AG20443 (cell line): ENCODE data around the gene ACP5.
"Not testable (repeated sequence)": the region's sequence is repeated elsewhere in the genome, so short reads cannot be mapped to it uniquely, and the experiment has no call there.

ENCODE experiments used
- DNase-seq: peaks from one replicate; pipeline ENCODE4 v3.0.0; 2012; ENCODE audit warnings: low spot score, mixed read lengths

The ACP5 gene

GRCh38 chr19:11578258-11579142, 1.1 kb upstream of the ACP5 start:
- DNase-seq, result peak; percentile 33

GRCh38 chr19:11576227-11576626, 1.2 kb downstream of the ACP5 start:
- no peak for DNase-seq

GRCh38 chr19:11574689-11575088, 2.8 kb downstream of the ACP5 start:
- DNase-seq, result no peak

GRCh38 chr19:11573763-11574162, 3.7 kb downstream of the ACP5 start:
- not testable (repeated sequence) for DNase-seq

- DNase-seq, result not testable (repeated sequence)
Measured at GRCh38 chr19:11573354-11573753, 4.1 kb downstream of the ACP5 start.

- DNase-seq, result no peak
Measured at GRCh38 chr19:11570039-11570462, 7.4 kb downstream of the ACP5 start.

- no peak for DNase-seq
Measured at GRCh38 chr19:11566164-11566563, 11.3 kb downstream of the ACP5 start.

GRCh38 chr19:11565649-11565980, 11.8 kb downstream of the ACP5 start:
- DNase-seq, result not testable (repeated sequence)

GRCh38 chr19:11564082-11564807, 13.2 kb downstream of the ACP5 start:
- DNase-seq, result not testable (repeated sequence)

GRCh38 chr19:11563532-11563931, 13.9 kb downstream of the ACP5 start:
- DNase-seq, result no peak

- peak; percentile 59 for DNase-seq
Measured at GRCh38 chr19:11560404-11561051, 16.9 kb downstream of the ACP5 start.

- DNase-seq, result peak; percentile 100
Measured at GRCh38 chr19:11558881-11559828, 18.3 kb downstream of the ACP5 start, which contains the start of gene ELOF1. Gene ELOF1 (minus strand): TSS chr19:11559230. CDS start chr19:11554347, 4,883 bp downstream.

- DNase-seq, result no peak
Measured at GRCh38 chr19:11556634-11557420, 20.6 kb downstream of the ACP5 start.

GRCh38 chr19:11555246-11555645, 22.2 kb downstream of the ACP5 start:
- no peak for DNase-seq

GRCh38 chr19:11554160-11554559, 23.3 kb downstream of the ACP5 start:
- DNase-seq, result peak; percentile 0

GRCh38 chr19:11552666-11553372, 24.6 kb downstream of the ACP5 start:
- DNase-seq, result peak; percentile 2

GRCh38 chr19:11551603-11552235, 25.7 kb downstream of the ACP5 start:
- peak; percentile 53 for DNase-seq

- DNase-seq, result no peak
Measured at GRCh38 chr19:11550265-11550664, 27.2 kb downstream of the ACP5 start.

- DNase-seq, result no peak
Measured at GRCh38 chr19:11549386-11549953, 28.0 kb downstream of the ACP5 start.
